Activated CD8-positive, alpha-beta memory T cell treated with anti-CD3 and anti-CD28 coated beads for 4 hours (primary cell): Measurements from ENCODE around the gene NPHP3.
"Not testable (repeated sequence)": the region's sequence is repeated elsewhere in the genome, so short reads cannot be mapped to it uniquely, and the experiment has no call there.

Source experiments
- DNase-seq, 2 donors: peaks; one replicate each; pipeline ENCODE4 v3.0.0-alpha.2; 2020; ENCODE audit warnings: low read depth in 2 of 2

NPHP3 gene

GRCh38 chr3:132722165-132723023, at the start of gene NPHP3:
NPHP3 (minus strand) TSS chr3:132722409; CDS start chr3:132722355, 54 bp downstream.
- DNase-seq = peak; percentile 96 to 98

GRCh38 chr3:132758740-132759139, 36.5 kb upstream of the NPHP3 start:
- no peak for DNase-seq

GRCh38 chr3:132756108-132756650, 34.0 kb upstream of the NPHP3 start:
- no peak for DNase-seq

- DNase-seq = no peak
These were observed 31.7 kb upstream of the NPHP3 start for GRCh38 chr3:132753946-132754345.

GRCh38 chr3:132749786-132750185, 27.6 kb upstream of the NPHP3 start:
- no peak for DNase-seq

GRCh38 chr3:132746720-132747119, 24.5 kb upstream of the NPHP3 start:
- not testable (repeated sequence) for DNase-seq

GRCh38 chr3:132738314-132738713, 16.1 kb upstream of the NPHP3 start:
- no peak for DNase-seq

- no peak for DNase-seq
These were observed 13.4 kb upstream of the NPHP3 start for GRCh38 chr3:132735589-132735988.

GRCh38 chr3:132730891-132731580, 8.8 kb upstream of the NPHP3 start:
- DNase-seq = no peak

- DNase-seq = no peak
These were observed 4.2 kb upstream of the NPHP3 start for GRCh38 chr3:132726341-132726823.

- no peak for DNase-seq
These were observed 1.1 kb upstream of the NPHP3 start for GRCh38 chr3:132723024-132723950.

GRCh38 chr3:132721479-132722164, 587 bp downstream of the NPHP3 start:
- DNase-seq = no peak

- no peak for DNase-seq
These were observed 2.0 kb downstream of the NPHP3 start for GRCh38 chr3:132720228-132720627.

- no peak for DNase-seq
These were observed 5.8 kb downstream of the NPHP3 start for GRCh38 chr3:132716372-132716771.

GRCh38 chr3:132713977-132714727, 8.1 kb downstream of the NPHP3 start:
- no peak for DNase-seq

- no peak for DNase-seq
These were observed 11.9 kb downstream of the NPHP3 start for GRCh38 chr3:132710311-132710710.

- DNase-seq = no peak
These were observed 12.4 kb downstream of the NPHP3 start for GRCh38 chr3:132709761-132710160.

GRCh38 chr3:132703733-132704132, 18.5 kb downstream of the NPHP3 start:
- no peak for DNase-seq

GRCh38 chr3:132695422-132695821, 26.8 kb downstream of the NPHP3 start:
- DNase-seq = no peak

GRCh38 chr3:132694991-132695390, 27.2 kb downstream of the NPHP3 start:
- DNase-seq = no peak
